GM18517 (cell line): ENCODE results near the gene CD300LB.
"Not testable (repeated sequence)": the region's sequence is repeated elsewhere in the genome, so short reads cannot be mapped to it uniquely, and the experiment has no call there.

ENCODE experiments used
- ATAC-seq: cut with Tn5 transposase; IDR thresholded peaks from one replicate; pipeline ENCODE4 v1.9.1; 2021; ENCODE audit warnings: mild to moderate bottlenecking, moderate library complexity; ENCODE audit not compliant: unreplicated experiment

The CD300LB gene

GRCh38 chr17:74531231-74531761 lies at the start of gene CD300LB:
CD300LB (minus strand) TSS chr17:74531475; CDS start chr17:74531350, 125 bp downstream.
- no peak for ATAC-seq

DNA sequence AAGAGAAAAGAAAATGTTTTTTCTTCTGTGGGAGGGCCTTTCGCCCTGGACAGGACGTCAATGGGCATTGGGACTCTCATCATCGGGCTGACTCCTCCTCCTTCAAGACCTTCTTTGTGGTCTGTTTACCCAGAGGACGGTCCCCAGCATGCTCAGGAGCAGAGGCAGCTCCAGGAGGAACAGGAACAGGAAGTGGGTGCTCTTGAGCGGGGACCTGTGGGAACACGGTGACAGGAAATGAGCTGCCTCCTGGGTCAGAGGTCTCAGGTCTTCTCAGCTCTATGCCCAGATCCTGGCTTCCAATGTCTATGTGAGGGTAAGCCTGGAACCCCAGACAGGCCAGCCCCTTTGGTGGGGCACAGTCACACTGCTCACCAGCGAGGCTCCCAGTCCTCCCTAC lies 48.6 kb upstream of the CD300LB start:
- no peak for ATAC-seq

- no peak for ATAC-seq
Measured at GRCh38 chr17:74578979-74579378, 47.7 kb upstream of the CD300LB start.

- ATAC-seq, result no peak
Measured at GRCh38 chr17:74574489-74575142, 43.3 kb upstream of the CD300LB start.

GRCh38 chr17:74573635-74574034 lies 42.4 kb upstream of the CD300LB start:
- not testable (repeated sequence) for ATAC-seq

GRCh38 chr17:74573169-74573568 lies 41.9 kb upstream of the CD300LB start:
- ATAC-seq, result no peak

- no peak for ATAC-seq
Measured at GRCh38 chr17:74571621-74572270, 40.5 kb upstream of the CD300LB start.

GRCh38 chr17:74569020-74570003 lies 38.0 kb upstream of the CD300LB start:
- no peak for ATAC-seq

- no peak for ATAC-seq
Measured at GRCh38 chr17:74568106-74568873, 37.0 kb upstream of the CD300LB start.

- ATAC-seq, result no peak
Measured at GRCh38 chr17:74567397-74567796, 36.1 kb upstream of the CD300LB start, which contains the start of gene CD300H. CD300H (minus strand) TSS chr17:74567509.

GRCh38 chr17:74566132-74566753 lies 35.0 kb upstream of the CD300LB start:
- ATAC-seq, result no peak

- ATAC-seq, result no peak
Measured at GRCh38 chr17:74565126-74565525, 33.9 kb upstream of the CD300LB start.

DNA sequence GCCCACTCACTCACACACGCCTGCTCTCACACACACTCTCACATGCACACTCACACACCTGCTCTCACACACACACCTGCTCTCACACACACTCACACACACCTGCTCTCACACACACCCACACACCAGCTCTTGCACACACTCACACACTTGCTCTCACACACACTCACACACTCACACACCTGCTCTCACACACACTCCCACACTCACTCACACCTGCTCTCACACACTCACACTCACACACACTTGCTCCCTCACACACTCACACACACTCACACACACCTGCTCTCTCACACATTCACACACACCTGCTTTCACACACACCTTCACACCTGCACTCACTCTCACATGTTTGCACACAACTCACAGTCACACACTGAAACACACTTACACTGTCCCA lies 32.1 kb upstream of the CD300LB start:
- no peak for ATAC-seq

GRCh38 chr17:74561586-74561985 lies 30.3 kb upstream of the CD300LB start:
- ATAC-seq, result no peak

DNA sequence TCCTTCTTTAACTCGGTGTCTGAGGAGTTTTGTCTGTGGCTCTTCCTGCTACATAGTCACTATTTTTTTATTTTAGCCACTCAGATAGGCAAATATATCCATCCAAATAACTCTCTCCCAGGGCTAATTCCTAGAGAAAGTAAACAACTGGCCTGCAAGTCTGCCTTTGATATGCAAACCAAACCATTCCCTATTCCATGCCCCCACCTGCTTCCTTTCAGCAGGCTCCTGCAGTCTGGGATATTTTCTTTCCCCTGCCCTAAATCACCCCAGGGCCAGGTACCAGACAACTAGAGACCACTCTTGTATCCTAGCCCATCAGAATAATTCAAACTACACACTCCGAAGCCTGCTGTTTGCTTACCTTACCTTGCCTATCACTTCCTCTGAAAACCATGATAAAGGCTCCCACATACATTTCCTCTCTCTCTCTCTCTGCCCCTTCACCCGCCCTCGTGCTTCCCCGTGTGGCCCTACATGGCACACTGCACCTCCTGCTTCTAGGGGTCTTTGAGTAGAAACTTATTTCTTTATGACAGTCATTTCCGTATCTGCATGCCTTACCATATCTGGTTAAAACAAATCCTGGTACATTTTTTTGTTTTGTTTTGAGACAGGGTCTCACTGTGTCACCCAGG lies 27.7 kb upstream of the CD300LB start:
- ATAC-seq, result no peak

GRCh38 chr17:74558402-74558801 lies 27.1 kb upstream of the CD300LB start:
- not testable (repeated sequence) for ATAC-seq

DNA sequence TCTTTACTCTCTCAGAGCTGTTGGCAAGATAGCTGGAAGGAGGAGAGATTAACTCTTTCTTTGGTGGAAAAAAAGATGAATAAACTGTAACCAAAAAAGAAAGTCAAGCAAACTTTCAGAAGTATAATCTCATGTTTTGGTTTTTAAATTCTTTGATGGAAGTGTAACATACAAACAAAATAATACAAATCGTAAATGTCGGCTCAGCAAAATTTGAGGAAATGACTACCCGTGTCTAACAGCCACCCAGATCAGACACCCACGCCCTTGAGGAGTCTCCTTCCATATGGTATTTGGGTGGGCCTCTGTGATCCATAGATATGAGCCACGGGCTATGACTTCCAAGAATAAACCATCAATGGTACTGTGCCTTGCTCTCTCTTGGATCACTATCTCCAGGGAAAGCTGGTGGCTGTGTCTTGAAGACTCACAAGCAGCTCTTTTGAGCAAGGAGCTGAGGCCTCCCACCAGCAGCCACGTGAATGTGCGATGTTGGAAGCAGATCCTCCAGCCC lies 24.2 kb upstream of the CD300LB start:
- ATAC-seq, result no peak

DNA sequence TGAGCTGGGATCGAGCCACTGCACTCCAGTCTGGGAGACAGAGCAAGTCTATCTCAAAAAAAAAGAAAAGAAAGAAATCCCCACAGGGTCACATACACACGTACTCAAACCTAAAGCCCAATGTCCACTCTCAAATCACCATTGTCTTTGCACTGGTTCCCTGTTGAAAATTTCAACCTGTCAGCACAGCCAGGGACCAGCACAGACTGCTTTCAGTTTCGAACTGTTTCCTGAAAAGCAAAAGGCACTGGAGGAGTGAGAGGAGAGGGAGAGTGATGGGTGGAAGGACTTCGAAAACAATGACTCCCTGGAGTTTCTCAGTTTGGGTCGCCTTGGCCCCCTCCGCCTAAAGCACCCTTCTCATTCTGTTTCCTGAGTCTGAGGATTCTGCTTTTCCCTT lies 23.6 kb upstream of the CD300LB start:
- no peak for ATAC-seq

DNA sequence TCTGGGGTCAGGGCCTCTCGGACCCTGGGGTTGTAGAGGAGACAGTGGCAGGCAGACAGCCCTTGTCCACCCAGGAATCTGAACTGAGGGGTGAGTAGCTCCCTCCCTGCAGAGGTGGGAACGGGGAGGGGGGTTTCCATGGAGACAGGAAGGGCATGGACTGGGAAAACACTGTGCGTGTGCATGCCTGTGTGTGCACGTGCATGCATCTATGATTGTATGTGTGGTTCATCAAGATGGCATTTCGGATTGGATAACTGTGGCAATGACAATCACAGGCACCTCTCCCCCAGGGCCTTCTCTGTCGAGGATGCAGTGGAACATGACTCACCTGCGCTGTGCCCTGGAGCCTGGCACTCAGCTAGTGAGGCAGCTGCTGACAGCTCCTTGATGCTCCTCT lies 20.8 kb upstream of the CD300LB start:
- no peak for ATAC-seq
